ENCODE results near the gene CDIPT.
"Not testable (repeated sequence)": the region's sequence is repeated elsewhere in the genome, so short reads cannot be mapped to it uniquely, and the experiment has no call there.

Gene CDIPT

DNA sequence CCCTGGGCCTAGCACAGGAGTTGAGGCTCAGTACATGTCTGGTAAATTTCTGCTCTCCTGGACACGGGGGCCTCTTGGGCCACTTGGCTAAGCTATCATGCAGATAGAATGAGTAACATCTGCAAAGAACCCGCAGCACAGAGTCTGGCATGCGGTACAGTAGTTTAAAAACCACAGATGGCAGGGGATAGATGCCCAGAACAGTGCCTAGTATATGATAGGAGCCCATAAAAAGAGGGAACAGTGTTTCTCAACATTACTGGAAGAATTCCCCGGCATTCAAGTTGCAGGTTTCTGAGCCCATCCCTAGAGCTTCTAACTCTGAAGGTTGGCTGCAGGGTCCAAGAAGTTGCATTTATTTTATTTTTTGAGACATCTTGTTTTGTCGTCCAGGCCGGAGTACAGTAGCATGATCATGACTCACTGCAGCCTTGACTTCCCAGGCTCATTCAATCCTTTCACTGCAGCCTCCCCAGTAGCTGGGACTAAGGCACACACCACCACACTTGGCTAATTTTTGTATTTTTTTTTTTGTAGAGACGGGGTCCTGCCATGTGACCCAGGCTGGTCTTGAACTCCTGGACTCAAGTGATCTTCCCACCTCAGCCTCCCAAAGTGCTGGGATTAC lies 5.8 kb downstream of the CDIPT start:
- DNase-seq = no peak

DNA sequence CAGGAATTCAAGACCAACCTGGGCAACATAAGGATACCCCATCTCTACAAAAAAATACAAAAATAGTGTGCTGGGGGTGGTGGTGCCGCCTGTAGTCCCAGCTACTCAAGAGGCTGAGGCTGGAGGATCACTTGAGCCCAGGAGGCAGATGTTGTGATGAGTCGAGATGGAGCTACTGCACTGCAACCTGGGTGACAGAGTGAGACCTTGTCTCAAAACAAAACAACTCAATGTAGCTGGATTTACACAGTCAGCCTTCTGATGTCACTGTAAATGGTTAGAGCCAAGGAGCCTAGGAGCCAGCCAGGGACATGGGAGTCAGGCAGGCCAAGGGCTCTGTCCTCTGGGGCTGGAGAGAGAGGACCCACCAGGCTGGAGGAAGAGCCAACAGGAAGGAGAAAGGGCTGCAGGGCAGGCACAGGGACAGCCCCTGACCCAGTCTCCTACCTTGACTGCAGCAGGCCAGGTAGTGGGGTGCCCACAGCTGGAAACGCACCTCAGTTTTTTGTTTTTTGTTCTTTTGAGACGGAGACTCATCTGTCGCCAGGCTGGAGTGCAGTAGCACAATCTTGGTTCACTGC lies 8.4 kb downstream of the CDIPT start:
- no peak for DNase-seq

DNA sequence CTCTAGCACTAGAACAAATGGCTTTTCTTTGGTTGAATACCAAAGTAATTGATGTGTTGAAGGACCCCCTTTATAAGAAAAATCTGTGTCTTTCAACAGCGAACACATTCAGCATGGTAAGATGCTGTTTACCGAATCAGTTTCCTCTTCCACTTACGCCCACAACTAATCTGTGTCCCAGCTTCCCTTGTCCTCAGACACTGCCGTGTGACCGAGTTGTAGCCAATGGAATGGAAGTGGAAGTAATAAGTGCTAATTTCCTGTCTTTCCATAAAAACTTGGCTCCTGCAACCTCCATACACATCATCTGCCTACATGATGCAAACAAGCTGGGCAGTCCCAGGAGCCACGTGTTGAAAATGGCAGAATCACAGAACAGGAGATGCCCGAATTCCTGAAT lies 10.4 kb downstream of the CDIPT start:
- no peak for DNase-seq

DNA sequence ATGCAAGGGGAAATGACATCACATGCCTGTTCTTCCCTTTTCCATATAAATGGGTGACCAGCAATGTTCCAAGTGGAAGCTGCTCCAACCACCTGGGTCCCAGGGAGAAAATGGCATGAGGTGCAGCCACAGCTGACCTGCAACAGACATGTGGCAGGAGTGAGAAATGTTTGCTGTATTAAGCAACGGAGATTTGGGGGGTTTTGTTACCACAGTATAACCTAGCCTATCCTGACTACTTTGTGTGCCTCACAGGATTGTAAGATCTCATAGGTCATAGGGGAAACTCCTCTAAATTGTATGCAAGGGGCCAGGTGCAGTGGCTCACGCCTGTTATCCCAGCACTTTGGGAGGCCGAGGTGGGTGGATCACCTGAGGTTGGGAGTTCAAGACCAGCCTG lies 12.0 kb downstream of the CDIPT start:
- no peak for DNase-seq

DNA sequence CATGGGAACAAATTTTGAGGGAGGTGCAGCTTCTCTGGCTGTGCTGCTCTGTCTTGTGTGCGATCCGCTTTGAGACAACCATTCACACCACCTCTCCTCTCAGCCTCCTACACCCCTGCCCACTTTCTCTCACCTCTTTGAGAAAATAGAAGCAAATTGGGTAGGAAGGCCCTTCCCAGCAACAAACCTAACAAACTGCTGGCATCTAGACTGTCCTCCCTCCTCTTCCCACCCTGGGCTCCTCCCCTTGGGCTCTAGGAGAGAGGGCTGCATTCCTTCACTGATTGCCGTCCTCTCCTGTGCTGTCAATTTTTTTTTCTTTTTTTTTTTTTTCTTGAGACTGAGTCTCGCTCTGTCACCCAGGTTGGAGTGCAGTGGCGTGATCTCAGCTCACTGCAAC lies 13.5 kb downstream of the CDIPT start:
- no peak for DNase-seq

DNA sequence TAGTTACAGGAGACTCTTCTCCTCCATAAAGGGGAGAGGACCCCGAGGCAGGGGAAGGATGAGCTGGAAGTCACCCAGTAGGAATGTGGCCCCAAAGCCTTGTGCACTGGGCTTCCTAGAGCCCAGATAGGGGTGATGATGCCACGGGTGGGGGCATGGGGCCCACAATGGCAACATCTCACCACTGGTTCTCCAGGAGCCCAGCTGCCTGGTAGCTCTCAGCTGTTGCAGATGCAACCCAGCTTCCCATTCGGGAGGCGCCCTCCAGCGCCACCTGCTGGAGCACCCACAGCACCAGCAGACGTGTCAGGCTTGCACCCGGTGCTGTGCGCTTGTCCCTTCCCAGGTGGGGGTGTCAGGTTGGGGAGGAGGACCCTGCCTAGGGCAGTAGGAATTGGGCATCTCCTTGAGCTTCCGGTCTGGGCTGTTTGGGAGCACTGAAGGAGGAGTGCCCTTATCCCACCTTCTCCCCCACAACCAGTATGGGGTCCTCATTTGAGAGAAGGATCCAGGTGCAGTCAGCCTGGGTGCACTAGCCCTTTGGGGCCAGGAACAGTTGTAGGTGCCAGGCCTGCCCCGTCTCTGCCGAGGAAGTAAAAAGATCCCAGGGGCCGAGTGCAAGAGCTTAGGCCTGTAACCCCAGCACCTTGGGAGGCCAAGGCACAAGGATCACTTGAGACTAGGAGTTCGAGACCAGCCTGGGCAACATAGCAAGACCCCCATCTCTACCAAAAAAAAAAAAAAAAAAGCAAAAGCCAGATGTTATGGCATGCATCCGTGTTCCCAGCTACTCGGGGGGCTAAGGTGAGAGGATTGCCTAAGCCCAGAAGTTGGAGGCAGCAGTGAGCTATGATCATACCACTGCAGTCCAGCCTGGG lies 14.4 kb downstream of the CDIPT start:
- peak; percentile 61 to 87 (median 74) for DNase-seq

DNA sequence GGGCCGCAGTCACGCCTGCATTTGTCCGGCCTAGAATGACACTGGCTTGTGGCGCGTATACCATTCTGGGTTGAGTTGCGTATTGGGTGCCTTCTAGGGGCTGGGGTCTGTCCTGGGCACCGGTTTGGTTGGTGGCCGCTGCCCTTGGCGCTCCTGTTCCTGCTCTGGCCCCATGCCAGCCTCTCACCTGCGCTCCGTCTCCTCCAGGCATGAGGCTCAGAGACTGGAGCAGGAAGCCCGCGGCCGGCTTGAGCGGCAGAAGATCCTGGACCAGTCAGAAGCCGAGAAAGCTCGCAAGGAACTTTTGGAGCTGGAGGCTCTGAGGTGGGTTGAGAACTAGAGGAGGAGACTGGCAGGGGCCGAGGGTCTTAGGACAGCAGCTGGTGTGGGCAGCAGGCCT lies 17.4 kb downstream of the CDIPT start:
- DNase-seq = no peak

DNA sequence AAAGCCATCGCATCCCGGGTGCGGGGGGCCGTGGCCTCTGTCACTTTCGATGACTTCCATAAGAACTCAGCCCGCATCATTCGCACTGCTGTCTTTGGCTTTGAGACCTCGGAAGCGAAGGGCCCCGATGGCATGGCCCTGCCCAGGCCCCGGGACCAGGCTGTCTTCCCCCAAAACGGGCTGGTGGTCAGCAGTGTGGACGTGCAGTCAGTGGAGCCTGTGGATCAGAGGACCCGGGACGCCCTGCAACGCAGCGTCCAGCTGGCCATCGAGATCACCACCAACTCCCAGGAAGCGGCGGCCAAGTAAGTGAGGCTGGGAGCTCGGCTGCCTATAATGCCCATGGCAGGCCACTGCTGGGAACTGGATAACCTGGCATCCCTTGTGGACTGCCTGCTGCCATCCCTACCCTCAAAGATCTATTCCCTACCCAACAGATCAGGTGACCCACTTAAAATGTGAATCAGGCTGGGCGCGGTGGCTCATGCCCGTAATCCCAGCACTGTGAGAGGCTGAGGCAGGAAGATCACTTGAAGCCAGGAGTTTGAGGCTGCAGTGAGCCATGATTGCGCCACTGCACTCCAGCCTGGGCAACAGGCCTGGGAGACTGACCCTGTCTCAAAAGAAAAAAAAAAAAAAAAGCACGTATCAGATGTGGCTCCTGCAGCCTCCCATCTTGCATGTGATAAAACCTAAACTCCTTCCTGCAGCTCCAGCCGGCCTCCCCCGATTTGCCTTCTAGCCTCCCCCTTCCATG lies 18.3 kb downstream of the CDIPT start:
- DNase-seq = no peak

DNA sequence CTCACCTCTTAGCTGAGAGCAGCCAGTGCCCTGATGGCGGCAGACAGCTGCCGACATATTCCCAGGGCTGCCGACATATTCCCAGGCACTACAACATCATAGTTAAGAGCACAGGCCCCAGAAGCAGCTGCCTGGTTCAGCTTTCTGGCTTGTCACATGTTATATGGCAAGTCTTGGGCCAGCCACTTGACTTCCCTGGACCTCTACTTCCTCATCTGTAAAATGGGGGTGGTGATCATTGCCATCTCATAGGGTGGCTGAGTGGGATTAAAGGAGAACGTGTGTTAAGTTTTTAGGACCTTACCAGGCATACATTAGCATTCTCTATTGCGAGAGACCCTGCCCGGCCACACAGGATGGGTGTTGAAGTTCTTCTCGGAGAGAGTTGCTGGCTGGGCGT lies 19.1 kb downstream of the CDIPT start:
- no peak for DNase-seq

DNA sequence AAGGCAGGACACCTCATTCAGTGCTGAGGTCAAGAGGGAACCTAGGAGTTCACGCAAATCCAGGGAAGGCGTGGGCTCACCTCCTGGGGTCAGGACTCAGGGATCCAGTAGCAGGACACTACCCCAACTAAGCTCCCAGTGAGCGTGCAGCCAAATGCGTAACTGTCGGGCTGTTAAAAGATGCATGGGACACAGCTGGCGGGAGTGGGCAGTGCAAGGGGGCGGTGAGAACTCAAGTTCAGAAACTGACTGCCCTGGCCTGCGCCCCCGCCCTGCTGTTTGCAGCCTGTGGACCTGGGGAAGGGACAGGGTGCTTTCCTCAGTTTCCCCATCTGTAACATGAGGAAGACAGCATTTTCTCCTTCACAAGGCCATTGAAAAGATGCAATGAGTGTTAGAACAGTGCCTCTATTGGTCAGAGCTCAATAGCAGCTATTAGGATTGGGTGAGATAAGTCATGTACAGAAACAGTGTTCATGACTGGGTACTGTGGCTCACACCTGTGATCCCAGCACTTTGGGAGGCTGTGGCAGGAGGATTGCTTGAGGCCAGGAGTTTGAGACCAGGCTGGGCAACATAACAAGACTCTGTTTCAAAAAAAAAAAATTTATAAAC lies 20.2 kb downstream of the CDIPT start:
- DNase-seq = no peak

DNA sequence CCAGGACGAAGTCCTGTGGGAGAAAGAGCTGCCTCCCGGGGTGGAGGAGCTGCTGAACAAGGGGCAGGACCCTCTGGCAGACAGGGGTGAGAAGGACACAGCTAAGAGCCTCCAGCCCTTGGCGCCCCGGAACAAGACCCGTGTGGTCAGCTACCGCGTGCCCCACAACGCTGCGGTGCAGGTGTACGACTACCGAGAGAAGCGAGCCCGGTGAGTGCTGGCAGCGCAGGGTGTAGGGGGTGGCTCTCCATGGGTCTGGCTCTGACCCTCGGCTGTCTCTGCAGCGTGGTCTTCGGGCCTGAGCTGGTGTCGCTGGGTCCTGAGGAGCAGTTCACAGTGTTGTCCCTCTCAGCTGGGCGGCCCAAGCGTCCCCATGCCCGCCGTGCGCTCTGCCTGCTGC lies 21.4 kb downstream of the CDIPT start:
- DNase-seq = no peak

DNA sequence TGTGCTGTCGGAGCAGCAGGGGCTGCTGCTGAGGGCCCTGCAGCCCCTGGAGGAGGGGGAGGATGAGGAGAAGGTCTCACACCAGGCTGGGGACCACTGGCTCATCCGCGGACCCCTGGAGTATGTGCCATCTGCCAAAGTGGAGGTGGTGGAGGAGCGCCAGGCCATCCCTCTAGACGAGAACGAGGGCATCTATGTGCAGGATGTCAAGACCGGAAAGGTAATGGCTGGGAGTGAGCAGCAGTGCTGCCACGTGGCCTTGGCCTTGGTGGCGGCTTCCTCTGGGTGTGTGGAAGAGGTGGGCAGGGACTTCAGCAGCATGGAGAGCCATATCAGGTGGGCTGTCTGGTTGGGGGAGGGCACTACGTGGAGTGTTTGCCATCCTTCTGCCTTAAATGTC lies 22.8 kb downstream of the CDIPT start:
- DNase-seq = no peak

DNA sequence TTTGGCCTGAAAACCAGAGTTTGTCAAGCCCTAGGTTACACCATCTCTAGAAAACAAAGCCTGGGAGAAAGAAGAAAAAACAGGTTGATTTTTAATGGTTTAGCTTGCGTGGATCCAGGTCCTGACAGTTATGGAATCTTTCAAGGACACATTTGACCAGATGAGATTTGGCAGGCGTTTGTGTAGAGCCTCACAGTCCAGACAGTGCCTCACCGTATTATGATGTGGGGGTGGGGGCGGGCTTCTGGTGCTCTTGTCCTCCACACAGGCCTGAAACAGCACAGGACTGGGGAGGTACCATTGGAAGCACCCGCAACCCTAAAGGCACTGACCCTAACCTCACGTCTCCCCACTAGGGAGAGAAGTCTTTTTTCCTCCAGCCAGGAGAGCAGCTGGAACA lies 23.2 kb downstream of the CDIPT start:
- no peak for DNase-seq

DNA sequence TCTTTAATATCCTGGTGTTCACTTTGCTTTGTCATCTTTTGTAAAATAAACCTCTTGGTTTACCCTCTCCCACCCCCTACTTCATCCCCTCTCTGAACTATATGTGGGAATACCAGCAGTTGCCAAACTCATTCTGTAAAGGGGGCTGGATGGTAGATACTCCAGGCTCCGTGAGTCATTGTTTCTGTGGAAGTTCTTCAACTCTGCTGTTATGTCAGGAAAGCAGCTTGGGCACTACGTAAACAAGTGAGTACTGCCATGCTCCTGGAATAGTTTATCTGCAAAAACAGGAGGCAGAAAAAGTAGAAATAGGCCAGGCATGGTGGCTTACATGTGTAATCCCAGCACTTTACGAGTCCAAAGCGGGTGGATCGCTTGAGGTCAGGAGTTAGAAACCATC lies 25.2 kb downstream of the CDIPT start:
- DNase-seq = no peak

DNA sequence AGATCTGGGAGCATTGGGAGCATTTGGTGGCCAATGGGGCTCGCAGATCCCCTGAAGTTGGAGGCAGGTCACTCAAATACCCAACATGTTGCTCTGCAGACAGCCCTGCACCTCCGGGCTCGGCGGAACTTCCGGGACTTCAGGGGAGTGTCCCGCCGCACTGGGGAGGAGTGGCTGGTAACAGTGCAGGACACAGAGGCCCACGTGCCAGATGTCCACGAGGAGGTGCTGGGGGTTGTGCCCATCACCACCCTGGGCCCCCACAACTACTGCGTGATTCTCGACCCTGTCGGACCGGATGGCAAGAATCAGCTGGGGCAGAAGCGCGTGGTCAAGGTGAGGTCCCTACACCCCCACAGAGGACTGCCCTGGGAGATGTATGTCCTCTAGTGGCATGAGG lies 26.4 kb downstream of the CDIPT start:
- no peak for DNase-seq

DNA sequence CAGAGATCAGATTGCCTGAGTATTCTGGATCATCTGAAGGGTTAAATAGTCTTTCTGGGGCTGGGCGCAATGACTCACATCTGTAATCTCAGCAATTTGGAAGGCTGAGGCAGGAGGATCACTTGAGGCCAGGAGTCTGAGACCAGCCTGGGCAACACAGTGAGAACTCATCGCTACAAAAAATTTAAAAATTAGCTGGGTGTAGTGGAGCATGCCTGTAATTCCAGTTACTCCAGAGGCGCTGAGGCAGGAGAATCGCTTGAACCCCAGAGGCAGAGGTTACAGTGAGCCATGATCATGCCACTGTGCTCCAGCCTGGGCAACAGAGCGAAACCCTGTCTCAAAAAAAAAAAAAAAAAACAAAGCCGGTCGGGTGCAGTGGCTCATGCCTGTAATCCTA lies 27.1 kb downstream of the CDIPT start:
- DNase-seq = no peak

DNA sequence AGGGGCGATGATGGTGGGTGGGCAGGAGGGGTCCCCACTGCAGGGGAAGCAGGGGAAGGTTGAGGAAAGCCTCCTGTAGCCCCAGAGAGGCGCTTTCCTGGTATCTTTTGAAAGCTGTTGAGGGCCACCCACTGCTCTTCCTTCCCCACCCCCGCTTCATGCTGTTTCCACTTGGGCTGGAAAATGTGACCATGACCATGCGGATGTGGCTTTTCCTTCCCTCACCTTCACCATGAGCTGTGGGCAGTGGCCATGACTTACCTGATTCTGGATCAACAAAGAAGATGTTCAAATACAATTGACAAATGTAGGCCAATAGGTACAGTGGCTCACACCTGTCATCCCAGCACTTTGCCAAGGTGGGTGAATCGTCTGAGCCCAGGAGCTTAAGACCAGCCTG lies 28.9 kb downstream of the CDIPT start:
- no peak for DNase-seq

DNA sequence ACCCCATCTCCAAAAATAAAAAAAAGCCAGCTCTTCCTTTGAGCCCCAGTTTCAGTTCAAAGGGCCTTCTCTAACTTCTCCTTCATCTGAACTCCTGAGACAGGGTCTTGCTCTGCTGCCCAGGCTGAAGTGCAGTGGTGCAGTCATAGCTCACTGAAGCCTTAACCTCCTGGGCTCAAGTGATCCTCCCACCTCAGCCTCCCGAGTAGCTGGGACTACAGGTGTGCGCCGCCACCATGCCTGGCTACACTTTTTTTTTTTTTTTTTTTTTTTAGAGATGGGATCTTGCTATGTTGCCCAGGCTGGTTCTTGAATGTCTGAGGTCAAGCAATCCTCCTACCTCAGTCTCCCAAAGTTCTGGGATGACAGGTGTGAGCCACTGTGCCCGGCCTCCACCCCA lies 29.8 kb downstream of the CDIPT start:
- DNase-seq = not testable (repeated sequence)

DNA sequence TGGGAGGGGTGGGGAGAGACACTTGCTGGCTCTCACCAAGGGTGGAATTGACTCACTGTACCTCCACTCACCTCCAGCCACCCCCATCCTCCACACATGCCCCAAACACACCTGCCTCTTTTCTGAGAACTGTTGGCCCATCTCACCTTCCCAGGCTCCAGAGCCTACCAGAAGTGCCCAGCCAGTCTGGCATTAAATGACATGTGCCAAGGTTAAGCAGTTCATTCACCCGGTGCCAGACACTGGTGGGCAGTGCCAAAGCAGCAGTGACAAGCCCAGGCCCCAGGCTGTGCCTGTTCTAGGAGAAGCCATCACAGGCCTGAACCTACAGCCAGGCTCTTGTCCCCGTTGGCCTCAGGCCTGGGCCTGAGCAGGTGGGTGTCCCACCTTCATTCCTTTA lies 31.5 kb downstream of the CDIPT start:
- no peak for DNase-seq

DNA sequence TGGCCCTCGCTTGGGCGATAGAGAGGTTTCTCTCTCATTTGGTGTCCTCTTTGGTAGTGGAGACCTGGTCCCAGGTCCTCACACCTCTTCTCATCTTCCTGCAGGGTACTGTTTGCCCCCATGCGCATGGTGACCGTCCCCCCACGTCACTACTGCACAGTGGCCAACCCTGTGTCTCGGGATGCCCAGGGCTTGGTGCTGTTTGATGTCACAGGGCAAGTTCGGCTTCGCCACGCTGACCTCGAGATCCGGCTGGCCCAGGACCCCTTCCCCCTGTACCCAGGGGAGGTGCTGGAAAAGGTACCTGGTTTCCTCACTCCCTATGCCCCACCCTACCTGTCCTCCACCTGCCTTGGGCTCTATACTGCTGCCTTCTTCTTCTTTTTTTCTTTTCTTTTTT lies 32.3 kb downstream of the CDIPT start:
- DNase-seq = no peak

DNA sequence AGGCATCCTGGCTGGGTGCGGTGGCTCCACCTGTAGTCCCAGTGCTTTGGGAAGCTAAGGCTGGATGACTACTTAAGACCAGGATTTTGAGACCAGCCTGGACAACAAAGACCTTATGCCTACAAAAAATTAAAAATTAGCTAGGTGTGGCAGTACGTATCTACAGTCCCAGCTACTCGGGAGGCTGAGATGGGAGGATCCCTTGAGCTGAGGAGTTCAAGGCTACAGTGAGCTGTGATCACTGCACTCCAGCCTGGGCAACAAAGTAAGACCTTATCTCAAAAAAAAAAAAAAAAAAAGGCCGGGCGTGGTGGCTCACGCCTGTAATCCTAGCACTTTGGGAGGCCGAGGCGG lies 36.7 kb downstream of the CDIPT start:
- no peak for DNase-seq

DNA sequence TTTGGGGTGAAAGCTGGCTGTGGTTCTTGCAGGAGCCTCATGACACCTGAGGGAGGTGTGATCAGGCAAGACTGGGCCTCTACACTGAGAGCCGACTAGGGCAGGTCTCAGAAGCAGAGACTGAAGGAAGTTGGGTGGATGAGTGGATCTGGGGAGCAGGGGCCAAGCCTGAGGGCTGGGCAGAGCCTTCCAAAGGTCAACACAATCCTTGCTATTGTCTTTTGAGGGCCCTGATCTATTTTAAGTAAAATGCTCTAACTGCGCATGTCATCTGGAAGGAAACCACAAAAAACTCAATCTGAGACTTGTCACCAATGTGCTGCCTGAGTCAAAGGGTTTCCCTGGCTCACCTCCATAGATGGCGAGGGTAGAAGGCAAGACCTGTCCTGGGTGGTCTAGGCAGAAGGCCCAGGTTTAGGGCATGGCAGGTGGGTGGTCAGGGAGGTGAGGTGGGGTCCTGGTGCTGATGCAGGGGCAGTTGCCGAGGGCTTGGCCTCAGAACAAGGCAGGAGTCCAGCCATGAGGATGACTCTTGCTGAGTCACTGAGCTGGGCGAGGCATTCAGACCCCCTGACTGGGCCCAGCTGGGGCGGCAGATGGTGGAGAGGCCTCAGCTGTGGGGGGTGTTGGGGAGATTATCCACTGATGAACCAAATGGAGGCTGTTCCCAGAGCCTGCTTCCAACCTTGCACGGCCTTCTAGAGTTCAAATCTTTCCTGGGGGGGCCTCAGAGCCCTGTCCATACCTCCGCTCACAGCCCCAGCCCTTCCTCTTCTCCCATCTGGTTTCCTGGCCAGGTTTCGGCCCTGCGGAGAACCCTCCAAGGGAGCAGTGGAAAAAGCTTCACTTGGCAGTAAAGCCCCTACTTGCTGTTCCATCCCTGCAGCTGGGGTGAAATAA lies 37.6 kb downstream of the CDIPT start:
- peak in 4 of 6 experiments; percentile 15 to 57 (median 35) for DNase-seq

All from stimulated activated naive CD4-positive, alpha-beta T cell (primary cell).